Panc1 (cell line): Measurements from ENCODE around the gene PROZ.

Experiments used
- CTCF ChIP-seq: fragments of 450-650 bp; IDR thresholded peaks from 2 replicates; pipeline ENCODE4 v1.5.1; 2017; ENCODE audit warnings: mild to moderate bottlenecking
- POLR2AphosphoS5 ChIP-seq: IDR thresholded peaks from 2 replicates; pipeline ENCODE4 v1.6.1; 2012; ENCODE audit warnings: mild to moderate bottlenecking, low read depth, low read length, moderate library complexity
- SIN3A ChIP-seq: IDR thresholded peaks from 2 replicates; pipeline ENCODE4 v1.6.1; 2012; ENCODE audit warnings: low read depth, mild to moderate bottlenecking, low read length, moderate library complexity, borderline replicate concordance; ENCODE audit not compliant: insufficient read depth

- TF ChIP-seq CTCF: no peak
- TF ChIP-seq POLR2AphosphoS5: no peak
- no peak for TF ChIP-seq SIN3A
Measured at GRCh38 chr13:113161433-113161832, 3.0 kb downstream of the PROZ start.
